HFF-Myc (cell line): ENCODE data around the gene CES4A.

Source experiments
- DNase-seq: peaks from one replicate; pipeline ENCODE4 v3.0.0-alpha.2; 2011; ENCODE audit warnings: low read depth; ENCODE audit errors: extremely low read depth
- H3K4me3 ChIP-seq: replicated peaks from 2 replicates; pipeline ENCODE4 v1.5.1; 2011; ENCODE audit warnings: low read depth, mild to moderate bottlenecking, control low read depth, low read length
- CTCF ChIP-seq: IDR thresholded peaks from 2 replicates; pipeline ENCODE4 v1.5.1; 2012; ENCODE audit warnings: mild to moderate bottlenecking, low read depth, low read length, control low read depth; ENCODE audit errors: missing control alignments

The CES4A gene

GRCh38 chr16:67050796-67051195, 62.4 kb downstream of the CES4A start:
- no peak for DNase-seq
- H3K4me3 ChIP-seq: no peak overlapping the region
- TF ChIP-seq CTCF: no peak

GRCh38 chr16:67052399-67052798, 64.0 kb downstream of the CES4A start:
- no peak overlapping the region for H3K4me3 ChIP-seq
- TF ChIP-seq CTCF: no peak
- no peak for DNase-seq

- TF ChIP-seq CTCF: no peak
- no peak overlapping the region for H3K4me3 ChIP-seq
- DNase-seq: no peak
Measured at GRCh38 chr16:67053767-67054334, 65.5 kb downstream of the CES4A start.

GRCh38 chr16:67054901-67055300, 66.5 kb downstream of the CES4A start:
- DNase-seq: no peak
- TF ChIP-seq CTCF: no peak
- no peak overlapping the region for H3K4me3 ChIP-seq

- H3K4me3 ChIP-seq: no peak overlapping the region
- no peak for TF ChIP-seq CTCF
- peak; percentile 44 for DNase-seq
Measured at GRCh38 chr16:67055712-67056487, 67.5 kb downstream of the CES4A start.
